GM19023 (cell line): ENCODE measurements around the gene C1orf35.

ENCODE experiments used
- ATAC-seq: cut with Tn5 transposase; IDR thresholded peaks from one replicate; pipeline ENCODE4 v1.9.1; 2021; ENCODE audit warnings: mild to moderate bottlenecking, moderate library complexity; ENCODE audit not compliant: unreplicated experiment

The C1orf35 gene

GRCh38 chr1:228095938-228096337, 7.2 kb downstream of the C1orf35 start:
- no peak for ATAC-seq

GRCh38 chr1:228095161-228095560, 8.0 kb downstream of the C1orf35 start:
- no peak for ATAC-seq

- ATAC-seq: no peak
These were observed 8.6 kb downstream of the C1orf35 start for GRCh38 chr1:228094432-228095016.

- ATAC-seq: no peak
These were observed 9.8 kb downstream of the C1orf35 start for GRCh38 chr1:228093050-228093906.

GRCh38 chr1:228092342-228093049, 10.6 kb downstream of the C1orf35 start:
- ATAC-seq: no peak

GRCh38 chr1:228091084-228091483, 12.0 kb downstream of the C1orf35 start:
- ATAC-seq: no peak

- ATAC-seq: peak; percentile 48
These were observed 12.5 kb downstream of the C1orf35 start for GRCh38 chr1:228090613-228091081.

GRCh38 chr1:228089519-228090380, 13.4 kb downstream of the C1orf35 start:
- no peak for ATAC-seq

- ATAC-seq: no peak
These were observed 14.3 kb downstream of the C1orf35 start for GRCh38 chr1:228088586-228089498.

GRCh38 chr1:228087771-228088251, 15.3 kb downstream of the C1orf35 start:
- ATAC-seq: no peak

- ATAC-seq: no peak
These were observed 17.7 kb downstream of the C1orf35 start for GRCh38 chr1:228085287-228085951.

- no peak for ATAC-seq
These were observed 18.3 kb downstream of the C1orf35 start for GRCh38 chr1:228084797-228085196.

- no peak for ATAC-seq
These were observed 18.8 kb downstream of the C1orf35 start for GRCh38 chr1:228084325-228084724.

- no peak for ATAC-seq
These were observed 19.2 kb downstream of the C1orf35 start for GRCh38 chr1:228083871-228084278.

- peak; percentile 24 for ATAC-seq
These were observed 19.9 kb downstream of the C1orf35 start for GRCh38 chr1:228082918-228083870.

GRCh38 chr1:228082214-228082917, 20.8 kb downstream of the C1orf35 start, which contains the start of gene ARF1:
ARF1 (plus strand) TSS chr1:228082708; CDS start chr1:228097115, 14,407 bp downstream.
- peak; percentile 78 for ATAC-seq
